Lung microvascular endothelial cell (primary cell): ENCODE data around the gene PRDM15. TPM values are rescaled to one million over a fixed set of nuclear protein-coding genes. Genes with fewer than 3 reads are reported as not detected.

Experiments used
- DNase-seq, 2 donors: peaks; one replicate each; pipeline versions ENCODE4 v3.0.0 to v3.0.0-alpha.2; 2010; ENCODE audit warnings: low read depth in 2 of 2
- total RNA-seq: library from RNA; depleted of rRNA; stranded (reverse); fragments of >200 nt; gene quantifications from 2 replicates; pipeline ENCODE4 v1.2.1, GENCODE V29; 2014

The PRDM15 gene
- total RNA-seq, 1 donor from 2014 or later: 3.0 TPM

GRCh38 chr21:41749286-41749685, 129.9 kb downstream of the PRDM15 start:
- DNase-seq: no peak

Other genes with a start within 250 kb of the PRDM15 start
- gene RIPK4, start 112.3 kb downstream of the PRDM15 start, total RNA-seq: under 0.01 and 1.1 TPM in 2 replicates
- gene C2CD2, start 74.7 kb upstream of the PRDM15 start, total RNA-seq: 18.1 and 34.3 TPM in 2 replicates
- 2.4 and 3.0 TPM in 2 replicates for gene ZBTB21, start 131.0 kb upstream of the PRDM15 start, total RNA-seq
- not detected in 2 replicates for gene UMODL1, start 192.0 kb upstream of the PRDM15 start, total RNA-seq